Thoracic aorta (tissue), 2 donors: Measurements from ENCODE around the gene PNPLA8. TPM values are rescaled to one million over a fixed set of nuclear protein-coding genes. Genes with fewer than 3 reads are reported as not detected.
A peak's percentile ranks its signal among the peaks of the same experiment; 100 is the strongest.

Experiments
- ATAC-seq: fragments of 150-250 bp; one replicate; pipeline ENCODE4 v1.8.0; 2017; ENCODE audit warnings: low read depth; ENCODE audit not compliant: insufficient number of reproducible peaks, low FRiP score
- DNase-seq: peaks from one replicate; pipeline ENCODE4 v3.0.0-alpha.2; 2020; ENCODE audit warnings: low spot score
- H3K27ac ChIP-seq, 2 donors: fragments of 200-600 bp; sonication (generic); 1 replicate in 1 of 2; 2 replicates in 1 of 2; pipeline ENCODE4 v1.5.1; 2016; ENCODE audit warnings: mild to moderate bottlenecking in 2 of 2, moderate library complexity in 2 of 2
- H3K27me3 ChIP-seq: fragments of 200-600 bp; sonication (generic); replicated peaks from 2 replicates; pipeline ENCODE4 v1.6.0; 2016; ENCODE audit warnings: mild to moderate bottlenecking; ENCODE audit not compliant: insufficient read depth
- H3K36me3 ChIP-seq: fragments of 200-600 bp; sonication (generic); one replicate; pipeline ENCODE4 v1.5.1; 2016
- H3K4me1 ChIP-seq, 2 donors: fragments of 200-600 bp; sonication (generic); 1 replicate in 1 of 2; 2 replicates in 1 of 2; pipeline versions ENCODE4 v1.5.1 to v1.6.0; 2016; ENCODE audit warnings: low read depth in 2 of 2, mild to moderate bottlenecking in 1 of 2; ENCODE audit not compliant: control insufficient read depth in 1 of 2
- H3K4me3 ChIP-seq: fragments of 200-600 bp; sonication (generic); 2 replicates; pipeline ENCODE4 v1.5.1; 2016; ENCODE audit warnings: mild to moderate bottlenecking
- H3K9me3 ChIP-seq: fragments of 200-600 bp; sonication (generic); 2 replicates; pipeline ENCODE4 v1.5.1; 2016
- total RNA-seq, 2 donors: library from RNA; depleted of rRNA; stranded (reverse); fragments of >200 nt; gene quantifications; one replicate each; pipeline versions ENCODE4 v1.1.0 to v1.2.3, GENCODE V29; 2016
- TF ChIP-seq, protein P1 (sequence below): fragments of 200-600 bp; sonication (generic); IDR thresholded peaks from one replicate; pipeline ENCODE4 v1.5.1; 2019; ENCODE audit warnings: antibody characterized with exemption

Gene PNPLA8
- total RNA-seq, 2 donors from 2014 or later, result 29.6 to 45.8 TPM

DNA sequence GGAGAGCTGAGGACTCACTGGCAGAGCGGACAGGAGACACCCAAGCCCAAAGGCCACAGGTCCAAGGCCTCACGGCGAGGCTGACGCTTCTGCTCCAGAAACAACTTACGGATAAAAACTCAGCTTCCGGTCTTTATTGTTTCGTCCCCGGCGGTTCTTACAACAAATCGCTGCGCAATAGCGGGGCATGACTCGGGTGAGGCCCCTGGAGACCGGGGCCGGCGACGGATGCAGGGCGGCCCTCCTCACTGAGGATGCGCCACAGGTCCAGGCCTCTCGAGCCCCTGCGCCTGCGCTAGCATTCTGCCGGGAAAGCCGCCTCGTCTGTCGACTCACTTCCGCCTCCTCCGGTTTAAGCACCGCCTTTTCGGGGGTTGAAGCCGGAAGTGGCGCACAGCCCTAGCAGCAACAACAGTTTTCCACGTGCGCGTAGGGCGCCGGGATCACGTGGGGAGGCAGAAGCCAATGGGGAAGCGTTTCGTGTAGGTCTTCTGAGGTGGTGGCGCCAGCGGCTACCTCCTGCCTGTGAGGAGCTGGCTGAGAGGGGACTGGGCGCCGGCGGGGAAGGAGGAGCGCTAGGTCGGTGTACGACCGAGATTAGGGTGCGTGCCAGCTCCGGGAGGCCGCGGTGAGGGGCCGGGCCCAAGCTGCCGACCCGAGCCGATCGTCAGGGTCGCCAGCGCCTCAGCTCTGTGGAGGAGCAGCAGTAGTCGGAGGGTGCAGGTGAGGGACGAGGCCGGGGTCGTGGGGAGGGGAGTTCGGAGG, 43.6 kb upstream of the PNPLA8 start, which contains the start of the genes DNAJB9 and THAP5:
TSS of gene DNAJB9 (plus strand) at position 494 of the 765 bp plus-strand sequence. CDS start 1,853 bp downstream, outside the sequence.
TSS of gene THAP5 (minus strand) at position 326 of the 765 bp plus-strand sequence. CDS start at position 189, 137 bp downstream.
- peak within 1 kb of the TSS; percentile 94 to 98 for H3K27ac ChIP-seq
- H3K4me1 ChIP-seq, result peaks cover 22 to 26% of the 10 kb centered on the region in 2 donors
- no peaks in the 10 kb centered on the region for H3K9me3 ChIP-seq
- peak; percentile 94 for DNase-seq
- H3K4me3 ChIP-seq, result peak within 1 kb of the TSS; percentile 94
- TF ChIP-seq, protein P1, sequence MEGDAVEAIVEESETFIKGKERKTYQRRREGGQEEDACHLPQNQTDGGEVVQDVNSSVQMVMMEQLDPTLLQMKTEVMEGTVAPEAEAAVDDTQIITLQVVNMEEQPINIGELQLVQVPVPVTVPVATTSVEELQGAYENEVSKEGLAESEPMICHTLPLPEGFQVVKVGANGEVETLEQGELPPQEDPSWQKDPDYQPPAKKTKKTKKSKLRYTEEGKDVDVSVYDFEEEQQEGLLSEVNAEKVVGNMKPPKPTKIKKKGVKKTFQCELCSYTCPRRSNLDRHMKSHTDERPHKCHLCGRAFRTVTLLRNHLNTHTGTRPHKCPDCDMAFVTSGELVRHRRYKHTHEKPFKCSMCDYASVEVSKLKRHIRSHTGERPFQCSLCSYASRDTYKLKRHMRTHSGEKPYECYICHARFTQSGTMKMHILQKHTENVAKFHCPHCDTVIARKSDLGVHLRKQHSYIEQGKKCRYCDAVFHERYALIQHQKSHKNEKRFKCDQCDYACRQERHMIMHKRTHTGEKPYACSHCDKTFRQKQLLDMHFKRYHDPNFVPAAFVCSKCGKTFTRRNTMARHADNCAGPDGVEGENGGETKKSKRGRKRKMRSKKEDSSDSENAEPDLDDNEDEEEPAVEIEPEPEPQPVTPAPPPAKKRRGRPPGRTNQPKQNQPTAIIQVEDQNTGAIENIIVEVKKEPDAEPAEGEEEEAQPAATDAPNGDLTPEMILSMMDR, result no peak
- H3K27me3 ChIP-seq, result no peaks in the 10 kb centered on the region
- peaks cover 9% of the 10 kb centered on the region for H3K36me3 ChIP-seq
- ATAC-seq, result peak; percentile 99

DNA sequence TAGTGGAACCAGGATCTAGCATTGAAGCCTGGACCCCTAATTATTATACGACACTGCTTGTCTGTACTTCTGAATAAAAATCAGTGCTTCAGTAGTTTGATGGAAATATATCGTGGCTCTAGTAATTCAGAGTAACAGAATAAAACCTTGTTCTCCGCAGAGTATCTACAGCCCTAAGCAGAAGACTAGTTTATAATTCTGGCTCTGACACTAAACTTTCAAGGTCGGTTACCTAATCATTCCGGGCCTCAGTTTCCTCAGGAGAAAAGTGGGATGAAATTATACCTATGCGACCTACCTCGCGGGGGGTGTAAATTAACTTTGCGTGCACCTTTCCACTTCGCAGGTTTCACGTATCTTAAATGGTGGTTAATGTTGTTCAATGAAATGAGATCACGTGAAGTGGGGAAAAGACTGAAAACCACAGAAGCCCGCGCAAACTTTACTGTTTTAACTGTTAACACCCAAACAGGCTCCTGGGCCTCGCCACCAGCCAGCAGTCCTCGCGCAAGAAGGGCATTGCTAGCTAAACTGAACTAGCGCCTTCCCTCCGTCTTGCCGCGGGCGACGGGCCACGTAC, 43.0 kb upstream of the PNPLA8 start:
- no peaks in the 10 kb centered on the region for H3K9me3 ChIP-seq
- H3K27ac ChIP-seq, result peak overlapping the region; percentile 94 to 98
- peaks cover 9% of the 10 kb centered on the region for H3K36me3 ChIP-seq
- DNase-seq (no peak), ATAC-seq (no peak)
- H3K4me3 ChIP-seq, result peak overlapping the region; percentile 94
- TF ChIP-seq, protein P1, result no peak
- H3K27me3 ChIP-seq, result no peaks in the 10 kb centered on the region
- H3K4me1 ChIP-seq, result peaks cover 22 to 26% of the 10 kb centered on the region in 2 donors

DNA sequence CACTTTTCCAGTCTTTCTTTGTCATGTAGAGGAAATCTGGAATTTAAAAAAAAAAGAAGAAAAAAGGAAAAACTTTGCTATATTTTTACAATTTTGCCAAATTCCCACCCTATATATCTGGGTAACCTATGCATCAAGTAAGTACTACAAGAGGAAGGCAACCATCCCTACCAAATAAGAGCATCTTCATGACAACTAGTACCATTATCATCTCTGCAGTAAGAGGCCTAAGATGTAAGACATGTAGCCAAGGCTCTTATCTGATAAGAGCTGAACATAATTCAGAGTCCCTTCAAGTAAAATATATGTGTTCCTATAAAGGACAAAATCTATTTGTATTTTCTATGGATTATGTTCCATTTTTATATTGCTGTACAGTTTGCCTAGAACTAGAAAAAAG, 40.1 kb upstream of the PNPLA8 start:
- peaks cover 9% of the 10 kb centered on the region for H3K36me3 ChIP-seq
- no peak overlapping the region for H3K27ac ChIP-seq
- no peak overlapping the region for H3K4me3 ChIP-seq
- TF ChIP-seq, protein P1, result no peak
- H3K27me3 ChIP-seq, result no peaks in the 10 kb centered on the region
- H3K4me1 ChIP-seq, result peaks cover 11 to 17% of the 10 kb centered on the region in 2 donors
- H3K9me3 ChIP-seq, result no peaks in the 10 kb centered on the region
- ATAC-seq, result no peak
- DNase-seq, result no peak

DNA sequence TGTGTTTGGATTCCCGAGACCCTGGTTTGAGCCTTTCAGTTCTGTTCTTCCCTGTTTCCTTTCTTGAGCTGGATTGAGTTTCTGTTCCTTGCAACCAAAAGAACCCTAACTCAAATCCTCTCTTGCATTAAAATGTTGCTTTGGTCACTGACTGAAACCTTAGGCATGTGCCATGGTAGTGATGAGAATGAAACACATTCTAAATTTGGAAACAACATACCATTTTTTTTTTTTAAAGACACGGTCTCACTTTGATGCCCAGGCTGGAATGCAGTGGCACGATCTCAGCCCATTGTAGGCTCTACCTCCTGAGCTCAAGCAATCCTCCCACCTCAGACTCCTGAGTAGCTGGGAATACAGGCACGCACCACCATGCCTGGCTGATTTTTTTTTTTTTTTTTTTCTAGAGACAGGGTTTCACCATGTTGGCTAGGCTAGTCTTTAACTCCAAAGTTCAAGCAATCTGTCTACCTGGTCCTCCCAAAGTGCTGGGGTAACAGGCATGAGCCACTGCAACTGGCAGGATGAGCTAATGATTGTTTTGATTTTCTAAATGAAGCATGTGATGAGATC, 35.2 kb upstream of the PNPLA8 start:
- TF ChIP-seq, protein P1, result no peak
- no peaks in the 10 kb centered on the region for H3K27me3 ChIP-seq
- peaks cover 8% of the 10 kb centered on the region for H3K36me3 ChIP-seq
- H3K4me3 ChIP-seq, result no peak overlapping the region
- peaks cover 17% of the 10 kb centered on the region for H3K9me3 ChIP-seq
- H3K4me1 ChIP-seq, result no peaks in the 10 kb centered on the region
- DNase-seq (no peak), ATAC-seq (no peak)
- no peak overlapping the region for H3K27ac ChIP-seq

DNA sequence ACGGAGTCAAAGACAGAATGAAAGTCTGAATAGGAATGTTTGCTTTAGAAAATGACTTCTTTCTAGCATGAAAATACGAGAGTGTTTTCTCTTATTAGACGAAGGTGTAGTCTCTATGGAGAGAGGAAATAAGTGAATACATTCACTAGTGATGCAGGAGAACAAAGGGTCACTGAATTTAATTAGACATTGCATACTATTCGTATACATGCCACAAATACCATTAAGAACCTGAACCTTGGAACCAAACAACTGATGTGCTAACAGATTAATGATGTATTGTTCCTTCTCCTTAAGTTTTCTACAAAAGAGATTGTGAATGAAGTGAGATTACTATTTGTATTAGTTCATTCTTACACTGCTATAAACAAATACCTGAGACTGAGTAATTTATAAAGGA, 33.3 kb upstream of the PNPLA8 start:
- Histone ChIP-seq H3K4me1 (no peaks in the 10 kb centered on the region), H3K4me3 (no peak overlapping the region), H3K36me3 (no peaks in the 10 kb centered on the region), H3K9me3 (peaks cover 17% of the 10 kb centered on the region), H3K27ac (no peak overlapping the region), H3K27me3 (no peaks in the 10 kb centered on the region)
- DNase-seq (no peak), ATAC-seq (no peak)
- TF ChIP-seq, protein P1, result no peak
